ENCODE results near the gene C16orf86. TPM values are rescaled to one million over a fixed set of nuclear protein-coding genes. Genes with fewer than 3 reads are reported as not detected.

Gene C16orf86, protein sequence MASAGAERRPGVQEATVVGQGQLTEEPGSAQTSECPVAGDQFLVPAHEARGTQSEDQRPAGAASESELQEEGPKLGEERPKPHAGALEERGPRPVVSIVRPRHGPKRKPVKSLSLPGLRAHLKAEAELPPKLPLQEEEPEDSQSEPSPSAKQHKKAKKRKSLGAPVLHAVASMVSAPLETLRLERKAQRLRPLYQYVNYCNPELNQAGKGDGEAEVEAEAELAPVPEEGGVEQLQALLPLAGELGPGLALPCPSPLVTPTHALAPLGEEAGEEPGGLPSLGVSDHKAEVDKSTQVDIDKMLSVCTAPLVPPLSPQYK
- 5.7 and 6.0 TPM in 2 replicates for total RNA-seq

DNA sequence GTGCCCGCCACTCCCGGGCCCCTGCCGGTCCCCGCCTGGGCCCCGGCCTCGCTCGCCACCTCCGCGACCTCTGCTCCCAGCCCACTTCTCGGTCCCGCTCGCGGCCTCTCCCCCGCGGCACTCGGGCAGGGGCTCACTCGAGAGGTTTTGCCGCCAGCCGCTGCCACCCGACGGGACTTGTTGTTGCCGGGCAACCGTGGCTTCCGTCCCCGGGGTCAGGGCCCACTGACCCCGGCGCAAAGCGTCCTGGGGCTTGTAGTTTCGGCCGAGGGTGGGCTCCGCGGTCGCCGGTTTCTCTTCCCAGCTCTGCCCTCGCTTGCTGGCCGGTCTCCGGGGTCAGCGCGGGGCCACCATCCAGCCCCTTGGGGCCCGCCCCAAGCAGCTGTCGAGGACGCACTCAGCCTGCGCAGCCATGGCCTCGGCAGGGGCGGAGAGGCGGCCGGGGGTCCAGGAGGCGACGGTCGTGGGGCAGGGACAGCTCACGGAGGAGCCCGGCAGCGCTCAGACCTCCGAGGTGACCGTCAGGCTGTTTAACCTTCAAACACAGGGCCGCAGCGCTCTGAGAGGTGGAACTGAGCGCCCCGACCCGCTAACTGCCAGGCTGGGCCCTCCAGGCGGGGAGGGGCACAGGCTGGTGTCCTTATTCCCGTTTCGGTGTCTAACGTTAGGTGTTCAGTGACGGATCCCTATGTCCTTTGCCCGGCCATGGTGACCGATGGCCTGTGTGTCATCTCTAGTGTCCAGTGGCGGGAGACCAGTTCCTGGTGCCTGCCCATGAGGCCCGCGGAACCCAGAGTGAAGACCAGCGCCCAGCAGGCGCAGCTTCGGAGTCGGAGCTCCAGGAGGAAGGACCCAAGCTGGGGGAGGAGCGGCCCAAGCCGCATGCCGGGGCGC, at the start of gene C16orf86, which contains the start of gene ENKD1:
TSS of gene C16orf86 (plus strand) at position 256 of the 894 bp plus-strand sequence. CDS start at position 413, 157 bp downstream.
TSS of gene ENKD1 (minus strand) at position 192 of the 894 bp plus-strand sequence. CDS start 308 bp downstream, outside the sequence.

DNA sequence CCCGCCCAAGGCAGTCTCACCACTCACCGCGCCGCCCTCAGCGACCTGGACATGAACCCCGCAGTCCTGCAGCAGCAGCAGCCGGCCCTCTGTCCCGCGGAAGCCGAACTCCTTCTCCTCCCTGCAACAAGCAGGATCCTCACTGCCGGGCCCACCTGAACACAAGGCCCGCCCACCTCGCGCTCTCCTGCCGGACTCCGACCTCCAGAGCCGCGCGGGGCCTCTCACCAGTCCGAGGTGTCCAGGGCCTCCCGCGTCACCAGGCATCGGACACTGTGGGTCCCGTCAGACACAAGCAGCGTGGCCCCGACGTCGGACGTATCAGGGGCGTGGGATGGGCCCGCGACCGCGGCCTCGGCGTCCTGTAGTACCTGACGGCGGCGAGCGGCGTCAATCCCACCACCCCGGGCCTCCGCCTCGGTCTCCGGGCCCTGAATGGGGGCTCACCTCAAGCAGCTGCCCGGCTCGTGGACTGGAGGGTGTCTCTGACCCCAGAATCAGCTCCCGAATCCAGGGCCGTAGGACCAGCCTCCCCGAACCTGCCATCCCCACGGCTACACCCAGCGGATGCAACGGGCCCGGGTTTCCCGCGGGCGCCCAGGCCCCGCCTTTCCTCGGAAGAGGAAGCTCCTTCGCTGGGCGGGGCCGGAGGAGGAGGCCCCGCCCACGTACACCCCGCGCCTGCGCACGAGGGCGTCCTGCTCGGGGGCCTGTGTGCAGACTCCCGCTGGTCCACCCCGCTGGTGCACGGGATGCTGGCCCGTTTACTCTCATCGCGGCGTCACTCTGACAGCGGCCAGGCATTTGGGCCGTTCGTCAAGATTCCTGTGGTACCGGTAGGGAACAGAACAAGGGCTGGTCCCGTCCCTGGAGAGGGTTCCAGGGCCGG, 6.7 kb upstream of the C16orf86 start, which contains the start of gene ACD:
TSS of gene ACD (minus strand) at position 586 of the 889 bp plus-strand sequence. CDS start at position 546, 40 bp downstream.

DNA sequence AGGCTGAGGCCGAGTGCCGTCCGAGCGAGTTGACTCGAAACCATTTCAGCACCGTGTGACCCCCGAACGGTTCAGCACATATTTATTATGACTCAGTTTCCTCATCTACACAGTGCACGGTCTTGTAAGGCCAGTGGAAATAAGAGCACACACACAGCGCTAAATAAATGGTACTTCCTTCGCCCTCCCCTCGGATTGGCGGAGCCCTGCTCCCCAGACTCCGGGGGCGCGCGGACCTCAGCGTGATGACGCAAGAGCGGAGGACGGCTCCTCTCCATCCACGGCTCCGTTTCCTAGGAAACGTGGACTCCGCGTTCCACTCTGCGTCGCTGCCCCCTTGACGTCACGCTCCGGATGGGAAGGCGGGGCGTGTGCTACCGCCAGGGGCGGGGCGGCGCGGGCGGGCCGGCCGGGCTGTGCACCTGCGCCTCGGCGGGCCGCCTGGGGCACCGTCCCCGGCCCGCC, 6.0 kb upstream of the C16orf86 start, which contains the start of gene PARD6A:
TSS of gene PARD6A (plus strand) at position 397 of the 465 bp plus-strand sequence. CDS start 79 bp downstream, outside the sequence.

Other genes starting within 250 kb of the C16orf86 start
- not detected in 2 replicates for gene HSD11B2, start 235.7 kb upstream of the C16orf86 start, total RNA-seq
- 94.4 and 95.9 TPM in 2 replicates for gene ATP6V0D1, start 185.7 kb upstream of the C16orf86 start, total RNA-seq
- not detected in 2 replicates for gene AGRP, start 183.3 kb upstream of the C16orf86 start, total RNA-seq
- gene RIPOR1, start 138.0 kb upstream of the C16orf86 start, total RNA-seq, result 14.1 and 25.0 TPM in 2 replicates
- gene CTCF, start 104.3 kb upstream of the C16orf86 start, total RNA-seq, result 12.7 and 15.7 TPM in 2 replicates
- gene CARMIL2, start 21.7 kb upstream of the C16orf86 start, total RNA-seq, result 0.14 and 0.28 TPM in 2 replicates
- gene ACD, start 6.6 kb upstream of the C16orf86 start, total RNA-seq, result 8.2 and 9.5 TPM in 2 replicates
- 0.43 and 0.65 TPM in 2 replicates for gene PARD6A, start 5.9 kb upstream of the C16orf86 start, total RNA-seq
- 15.5 and 16.6 TPM in 2 replicates for gene ENKD1, start 64 bp upstream of the C16orf86 start, total RNA-seq
- 9.1 and 13.9 TPM in 2 replicates for gene GFOD2, start 52.5 kb downstream of the C16orf86 start, total RNA-seq
- gene RANBP10, start 139.7 kb downstream of the C16orf86 start, total RNA-seq, result 3.1 and 4.3 TPM in 2 replicates
- gene TSNAXIP1, start 140.1 kb downstream of the C16orf86 start, total RNA-seq, result 0.57 and 1.2 TPM in 2 replicates
- gene THAP11, start 175.5 kb downstream of the C16orf86 start, total RNA-seq, result 22.3 and 31.9 TPM in 2 replicates
- 94.4 and 101 TPM in 2 replicates for gene NUTF2, start 180.1 kb downstream of the C16orf86 start, total RNA-seq
- 13.5 and 15.4 TPM in 2 replicates for gene CENPT, start 180.9 kb downstream of the C16orf86 start, total RNA-seq
- gene EDC4, start 206.2 kb downstream of the C16orf86 start, total RNA-seq, result 39.3 and 43.6 TPM in 2 replicates
- gene NRN1L, start 218.1 kb downstream of the C16orf86 start, total RNA-seq, result 0.14 TPM in 1 of 2 replicates, not detected in the other
- 8.7 and 14.7 TPM in 2 replicates for gene PSKH1, start 226.4 kb downstream of the C16orf86 start, total RNA-seq

Data from smooth muscle cell of bladder (primary cell).